GM19395 (cell line): ENCODE data around the gene TMEM168.

Experiments used
- ATAC-seq: cut with Tn5 transposase; IDR thresholded peaks from one replicate; pipeline ENCODE4 v1.9.1; 2021; ENCODE audit warnings: mild to moderate bottlenecking, moderate library complexity; ENCODE audit not compliant: unreplicated experiment

The TMEM168 gene

GRCh38 chr7:112723416-112723815, 66.8 kb downstream of the TMEM168 start:
- ATAC-seq, result no peak

- ATAC-seq, result no peak
Measured at GRCh38 chr7:112721366-112721765, 68.8 kb downstream of the TMEM168 start.

GRCh38 chr7:112715525-112715924, 74.7 kb downstream of the TMEM168 start:
- no peak for ATAC-seq

- no peak for ATAC-seq
Measured at GRCh38 chr7:112714917-112715316, 75.3 kb downstream of the TMEM168 start.
